ENCODE measurements around the gene MAN2A2. TPM values are rescaled to one million over a fixed set of nuclear protein-coding genes. Genes with fewer than 3 reads are reported as not detected.

MAN2A2 gene
- total RNA-seq, 2 experiments from 2014 or later = 11.6 to 12.2 TPM

- ChIA-PET POLR2A (no interaction called here), CTCF (ENCODE audit: unreplicated experiment) (no interaction called here)
- DNase-seq (ENCODE audit: low spot score) = no peak
- no peaks in the 10 kb centered on the region for H4K20me1 ChIP-seq (ENCODE audit: insufficient read depth, low read length)
- H3K4me3 ChIP-seq (ENCODE audit: low read depth, low read length, poor library complexity, severe bottlenecking) = no peak overlapping the region
- intact Hi-C loops (cut with micrococcal nuclease; ENCODE audit: unreplicated experiment) = no loop called here
- BruUV-seq (replicated peaks) = no TSS peak
- no peak overlapping the region for H3K4me2 ChIP-seq (ENCODE audit: low read length)
- H3K79me2 ChIP-seq (ENCODE audit: insufficient read depth, low read depth, low read length) = no peaks in the 10 kb centered on the region
- no peak for TF ChIP-seq EZH2phosphoT487 (IDR thresholded peaks at IDR 0.05; ENCODE audit: borderline replicate concordance, low read depth, low read length)
- no peak for TF ChIP-seq CTCF (conservative IDR thresholded peaks at IDR 0.05; ENCODE audit: low read length)
- H2AFZ ChIP-seq (ENCODE audit: low read length) = no peak overlapping the region
- H3K9me2 ChIP-seq (ENCODE audit: insufficient read depth, low read length) = no peaks in the 10 kb centered on the region
- H3K36me3 ChIP-seq (ENCODE audit: insufficient read depth, low read length) = no peaks in the 10 kb centered on the region
- H3K4me1 ChIP-seq (ENCODE audit: insufficient read depth, low read length, poor library complexity, severe bottlenecking) = peaks cover 2% of the 10 kb centered on the region
- H3K27ac ChIP-seq (ENCODE audit: low read depth, low read length, poor library complexity, severe bottlenecking) = no peak overlapping the region
- H3K9me3 ChIP-seq (ENCODE audit: low read length) = no peaks in the 10 kb centered on the region
Measured at GRCh38 chr15:90877996-90878395, 25.1 kb upstream of the MAN2A2 start.

- H3K79me2 ChIP-seq (ENCODE audit: insufficient read depth, low read depth, low read length) = no peaks in the 10 kb centered on the region
- intact Hi-C loops (cut with micrococcal nuclease; ENCODE audit: unreplicated experiment) = no loop called here
- H2AFZ ChIP-seq (ENCODE audit: low read length) = no peak overlapping the region
- no peaks in the 10 kb centered on the region for H3K4me1 ChIP-seq (ENCODE audit: insufficient read depth, low read length, poor library complexity, severe bottlenecking)
- ChIA-PET CTCF (ENCODE audit: unreplicated experiment) (no interaction called here), POLR2A (no interaction called here)
- no peaks in the 10 kb centered on the region for H4K20me1 ChIP-seq (ENCODE audit: insufficient read depth, low read length)
- H3K36me3 ChIP-seq (ENCODE audit: insufficient read depth, low read length) = no peaks in the 10 kb centered on the region
- no peak overlapping the region for H3K4me2 ChIP-seq (ENCODE audit: low read length)
- H3K9me3 ChIP-seq (ENCODE audit: low read length) = no peaks in the 10 kb centered on the region
- TF ChIP-seq CTCF (conservative IDR thresholded peaks at IDR 0.05; ENCODE audit: low read length) (no peak), EZH2phosphoT487 (IDR thresholded peaks at IDR 0.05; ENCODE audit: borderline replicate concordance, low read depth, low read length) (no peak)
- H3K9me2 ChIP-seq (ENCODE audit: insufficient read depth, low read length) = no peaks in the 10 kb centered on the region
- no peak for DNase-seq (ENCODE audit: low spot score)
- no peak overlapping the region for H3K27ac ChIP-seq (ENCODE audit: low read depth, low read length, poor library complexity, severe bottlenecking)
- no TSS peak for BruUV-seq (replicated peaks)
- no peak overlapping the region for H3K4me3 ChIP-seq (ENCODE audit: low read depth, low read length, poor library complexity, severe bottlenecking)
Measured at GRCh38 chr15:90878660-90879059, 24.4 kb upstream of the MAN2A2 start.

- intact Hi-C loops (cut with micrococcal nuclease; ENCODE audit: unreplicated experiment) = no loop called here
- ChIA-PET POLR2A (no interaction called here), CTCF (ENCODE audit: unreplicated experiment) (no interaction called here)
- no peak overlapping the region for H3K4me3 ChIP-seq (ENCODE audit: low read depth, low read length, poor library complexity, severe bottlenecking)
- no peak overlapping the region for H3K27ac ChIP-seq (ENCODE audit: low read depth, low read length, poor library complexity, severe bottlenecking)
- no peaks in the 10 kb centered on the region for H3K79me2 ChIP-seq (ENCODE audit: insufficient read depth, low read depth, low read length)
- no peak overlapping the region for H3K4me2 ChIP-seq (ENCODE audit: low read length)
- H3K36me3 ChIP-seq (ENCODE audit: insufficient read depth, low read length) = no peaks in the 10 kb centered on the region
- H2AFZ ChIP-seq (ENCODE audit: low read length) = no peak overlapping the region
- no peaks in the 10 kb centered on the region for H3K4me1 ChIP-seq (ENCODE audit: insufficient read depth, low read length, poor library complexity, severe bottlenecking)
- DNase-seq (ENCODE audit: low spot score) = no peak
- H3K9me3 ChIP-seq (ENCODE audit: low read length) = no peaks in the 10 kb centered on the region
- TF ChIP-seq CTCF (conservative IDR thresholded peaks at IDR 0.05; ENCODE audit: low read length) = no peak
- TF ChIP-seq EZH2phosphoT487 (IDR thresholded peaks at IDR 0.05; ENCODE audit: borderline replicate concordance, low read depth, low read length) = no peak
- no peaks in the 10 kb centered on the region for H4K20me1 ChIP-seq (ENCODE audit: insufficient read depth, low read length)
- H3K9me2 ChIP-seq (ENCODE audit: insufficient read depth, low read length) = no peaks in the 10 kb centered on the region
- no TSS peak for BruUV-seq (replicated peaks)
Measured at GRCh38 chr15:90879730-90880366, 23.3 kb upstream of the MAN2A2 start.

Data from OCI-LY7 (cell line).